HepG2 (cell line): ENCODE data around the gene MPST. TPM values are rescaled to one million over a fixed set of nuclear protein-coding genes. Genes with fewer than 3 reads are reported as not detected.

Experiments
- ATAC-seq: fragments of 200-7000 bp; cut with Tn5 transposase; 3 replicates; pipeline ENCODE4 v1.9.1; 2020; ENCODE audit warnings: mild to moderate bottlenecking, moderate library complexity
- BruUV-seq: library from RNA; stranded (reverse); fragments of 400-500 nt; replicated peaks from 2 replicates; lab custom pipeline; 2021; lab: Mats Ljungman, UMichigan
- CTCF ChIA-PET: fragments of 300-600 bp; formaldehyde crosslinking; extraction: SDS; loops from one replicate; lab custom pipeline; 2021; ENCODE audit warnings: low total read pairs, inconsistent platforms, low intra/inter-chr PET ratio; lab: Yijun Ruan, JAX
- POLR2A ChIA-PET: fragments of 350-600 bp; sonication (Branson Sonifier 250); formaldehyde crosslinking; loops from one replicate; lab custom pipeline; 2020; ENCODE audit warnings: antibody characterized with exemption, inconsistent platforms; lab: Yijun Ruan, JAX
- DNase-seq: peaks from one replicate; pipeline ENCODE4 v3.0.0-alpha.2; 2015; ENCODE audit warnings: low spot score
- FAIRE-seq: peaks from 3 replicates; lab custom pipeline; 2011; peaks lifted over from hg19 to GRCh38; lab: Jason Lieb, UNC
- H2AFZ ChIP-seq: one replicate; pipeline ENCODE4 v1.6.1; 2011; ENCODE audit warnings: low read length, inconsistent platforms
- H3K27ac ChIP-seq: fragments of 300-600 bp; 3 replicates; pipeline ENCODE4 v1.8.0; 2011; ENCODE audit warnings: mixed run types, mild to moderate bottlenecking, mixed read lengths, low read length, inconsistent platforms; ENCODE audit not compliant: insufficient read depth; ENCODE audit errors: extremely low read length
- H3K27me3 ChIP-seq, 2 experiments: fragments of 200-600 bp in 1 of 2; 2 replicates in 1 of 2; 3 replicates in 1 of 2; pipeline versions ENCODE4 v1.6.0 to v1.8.0; 2011; ENCODE audit warnings: low read length in 2 of 2, mild to moderate bottlenecking in 2 of 2, moderate library complexity in 2 of 2, inconsistent platforms in 1 of 2; ENCODE audit not compliant: insufficient read depth in 2 of 2, control insufficient read depth in 1 of 2
- H3K36me3 ChIP-seq, 2 experiments: fragments of 200-600 bp in 1 of 2; replicated peaks in 1 of 2; 2 replicates in 1 of 2; 3 replicates in 1 of 2; pipeline versions ENCODE4 v1.5.1 to v1.8.0; 2011; ENCODE audit warnings: low read length in 2 of 2, inconsistent platforms in 1 of 2; ENCODE audit not compliant: insufficient read depth in 2 of 2, control insufficient read depth in 1 of 2
- H3K4me1 ChIP-seq: 2 replicates; pipeline ENCODE4 v1.5.1; 2012; ENCODE audit warnings: low read length, inconsistent platforms; ENCODE audit not compliant: insufficient read depth
- H3K4me2 ChIP-seq: 2 replicates; pipeline ENCODE4 v1.6.0; 2011; ENCODE audit warnings: low read depth, low read length, inconsistent platforms
- H3K4me3 ChIP-seq, 3 experiments: fragments of 200-600 bp in 1 of 3; sonication (generic), shearing (Covaris generic) in 1 of 3; replicated peaks in 1 of 3; 2 replicates each; pipeline ENCODE4 v1.5.1; 2011 to 2016; ENCODE audit warnings: low read length in 3 of 3, inconsistent platforms in 2 of 3, low read depth in 2 of 3, mild to moderate bottlenecking in 2 of 3, control low read depth in 1 of 3, mixed read lengths in 1 of 3; ENCODE audit not compliant: insufficient read depth in 1 of 3
- H3K79me2 ChIP-seq: one replicate; pipeline ENCODE4 v1.6.1; 2011; ENCODE audit warnings: low read length, inconsistent platforms; ENCODE audit not compliant: insufficient read depth
- H3K9ac ChIP-seq: 2 replicates; pipeline ENCODE4 v1.6.0; 2011; ENCODE audit warnings: mild to moderate bottlenecking, low read depth, low read length, inconsistent platforms; ENCODE audit not compliant: insufficient read depth
- H3K9me3 ChIP-seq: 2 replicates; pipeline ENCODE4 v1.5.1; 2012; ENCODE audit warnings: mild to moderate bottlenecking, low read length
- H4K20me1 ChIP-seq: 2 replicates; pipeline ENCODE4 v1.6.0; 2011; ENCODE audit warnings: inconsistent platforms, mild to moderate bottlenecking, low read length, moderate library complexity; ENCODE audit not compliant: insufficient read depth
- AKAP8 ChIP-seq: sonication (generic); formaldehyde crosslinking; IDR thresholded peaks from 2 replicates; pipeline ENCODE4 v1.5.1; 2020; ENCODE audit warnings: mild to moderate bottlenecking, missing genetic modification reagents
- BHLHE40 ChIP-seq: IDR thresholded peaks from 2 replicates; pipeline ENCODE4 v1.6.1; 2011; ENCODE audit warnings: low read length, improper control_type of control experiment
- JUND ChIP-seq: sonication (generic); formaldehyde crosslinking; IDR thresholded peaks from 2 replicates; pipeline ENCODE4 v1.8.0; 2022; ENCODE audit warnings: mild to moderate bottlenecking, missing genetic modification reagents
- KDM5B ChIP-seq: sonication (generic); formaldehyde crosslinking; IDR thresholded peaks from 2 replicates; pipeline ENCODE4 v1.4.0; 2020; ENCODE audit warnings: missing genetic modification reagents, mild to moderate bottlenecking, borderline replicate concordance
- KLF12 ChIP-seq: sonication (generic); formaldehyde crosslinking; IDR thresholded peaks from 2 replicates; pipeline ENCODE4 v1.4.0; 2020; ENCODE audit warnings: missing genetic modification reagents, borderline replicate concordance
- NFIC ChIP-seq: IDR thresholded peaks from 2 replicates; pipeline ENCODE4 v1.6.1; 2012; ENCODE audit warnings: mild to moderate bottlenecking, low read length, inconsistent platforms
- NR2F6 ChIP-seq, 2 experiments: IDR thresholded peaks; 2 replicates each; pipeline ENCODE4 v1.6.1; 2016; ENCODE audit warnings: antibody characterized with exemption in 1 of 2, mild to moderate bottlenecking in 1 of 2
- PAXIP1 ChIP-seq: sonication (generic); formaldehyde crosslinking; conservative IDR thresholded peaks from 2 replicates; pipeline ENCODE4 v1.4.0; 2020; ENCODE audit warnings: mild to moderate bottlenecking, missing genetic modification reagents, moderate library complexity
- ZBTB44 ChIP-seq: sonication (generic); formaldehyde crosslinking; IDR thresholded peaks from 2 replicates; pipeline ENCODE4 v1.4.0; 2020; ENCODE audit warnings: missing genetic modification reagents
- ZNF839 ChIP-seq: sonication (generic); formaldehyde crosslinking; IDR thresholded peaks from 2 replicates; pipeline ENCODE4 v1.4.0; 2020; ENCODE audit warnings: missing genetic modification reagents, mild to moderate bottlenecking, borderline replicate concordance
- WGBS: methylation state at CpG from one replicate; pipeline ENCODE4 v1.1.6; 2017; ENCODE audit warnings: low lambda C conversion rate; 5-methylcytosine and 5-hydroxymethylcytosine counted together
- in situ Hi-C: cut with HindIII; loops from 2 replicates; pipeline ENCODE4 v1.10.0; 2017; ENCODE audit warnings: low pct_unique_long_range_greater_than_20kb; ENCODE audit not compliant: extremely low pct_ligation_motif_present
- intact Hi-C: fragments of 100-400 bp; cut with micrococcal nuclease; formaldehyde crosslinking; loops from one replicate; pipeline ENCODE4 v1.10.0; 2022; ENCODE audit not compliant: unreplicated experiment
- polyA plus RNA-seq, 8 experiments: library from polyadenylated mRNA; depleted of rRNA in 3 of 8; stranded (reverse) in 7 of 8; unstranded in 1 of 8; fragments of >200 nt; fragmentation: Illumina TruSeq in 4 of 8; extraction: Trizol in 4 of 8; gene quantifications; 2 replicates each; pipeline versions ENCODE4 v1.2.1 to v1.2.3, GENCODE V29; 2011 to 2016; ENCODE audit warnings: low read depth in 4 of 8, missing spikeins in 1 of 8, mixed read lengths in 1 of 8; ENCODE audit not compliant: insufficient read depth in 1 of 8
- total RNA-seq, 5 experiments: library from RNA; depleted of rRNA; stranded (reverse); fragments of >200 nt; fragmentation: Illumina TruSeq; extraction: Trizol; gene quantifications; 2 replicates each; pipeline ENCODE4 v1.2.3, GENCODE V29; 2016; ENCODE audit warnings: low read depth in 1 of 5
- TF ChIP-seq, protein P1 (sequence below): sonication (generic); formaldehyde crosslinking; IDR thresholded peaks from 2 replicates; pipeline ENCODE4 v1.8.1; 2023; ENCODE audit warnings: mild to moderate bottlenecking, moderate library complexity, missing genetic modification reagents

The MPST gene
- total and polyA plus RNA-seq, 2 of the 13 experiments (the other 11 are each of a cell fraction or from before 2014, with no cell fraction given), result 133 to 141 TPM

GRCh38 chr22:37022483-37023337 lies 3.2 kb downstream of the MPST start:
- Histone ChIP-seq H4K20me1 (peaks cover 6% of the 10 kb centered on the region; the same call in 1 of the 2 replicates), H2AFZ (no peak overlapping the region), H3K4me1 (peaks cover 79% of the 10 kb centered on the region), H3K9me3 (no peaks in the 10 kb centered on the region), H3K27me3 (no peaks in the 10 kb centered on the region; a peak in 1 of 5 replicates), H3K4me2 (peak overlapping the region; percentile 57), H3K79me2 (peaks cover 64% of the 10 kb centered on the region), H3K9ac (peak overlapping the region; percentile 40), H3K36me3 (peaks cover 13 to 33% of the 10 kb centered on the region in 2 experiments; a peak in 4 of 5 replicates), H3K27ac (peak overlapping the region; percentile 54), H3K4me3 (peak overlapping the region in 1 of 3 experiments; percentile 26; a peak in 1 of 6 replicates)
- BruUV-seq, result no TSS peak
- FAIRE-seq (no peak), ATAC-seq (peak; percentile 6; the same call in 2 of the 3 replicates), DNase-seq (no peak)
- intact Hi-C loops, result loop anchor here (5.0 kb wide), 1 partner anchor 35 kb away; no protein-coding TSS in a partner anchor
- ChIA-PET CTCF (interaction anchor here (1.0 kb wide), 1 partner anchor 21 kb away, joined by 4 read pairs; no protein-coding TSS in a partner anchor), POLR2A (interaction anchor here (1.3 to 11.6 kb wide), 3 partner anchors 8 to 22 kb away, joined by 5 to 383 read pairs (median 37); no protein-coding TSS in a partner anchor)
- 75% methylated on average over 11 of the region's 16 CpGs for WGBS
- in situ Hi-C loops, result no loop called here
- no peak for TF ChIP-seq PAXIP1
- no peak for TF ChIP-seq JUND (CRISPR knock-in tag)
- 0 out of 2 replicates have a peak, but pooled peaks have one; percentile 40 for TF ChIP-seq AKAP8 (CRISPR knock-in tag)
- TF ChIP-seq ZBTB44 (CRISPR knock-in tag), result no peak
- no peak for TF ChIP-seq ZNF839 (CRISPR knock-in tag)
- no peak for TF ChIP-seq BHLHE40
- TF ChIP-seq, protein P1, sequence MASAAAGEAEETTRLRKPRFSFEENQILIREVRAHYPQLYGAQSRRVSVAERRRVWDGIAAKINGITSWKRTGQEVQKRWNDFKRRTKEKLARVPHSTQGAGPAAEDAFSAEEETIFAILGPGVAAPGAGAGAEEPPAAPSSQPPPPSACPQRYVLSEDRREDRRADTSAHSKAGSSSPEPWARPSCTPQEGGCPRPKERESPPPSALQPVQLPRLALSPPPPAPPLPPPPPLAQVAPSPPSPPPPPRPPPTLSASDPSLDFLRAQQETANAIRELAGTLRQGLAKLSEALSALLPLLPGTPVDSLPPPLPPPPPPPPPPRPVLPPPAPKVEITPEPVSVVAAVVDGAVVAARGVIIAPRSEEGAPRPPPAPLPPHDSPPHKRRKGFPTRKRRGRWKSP (CRISPR knock-in tag), result no peak
- TF ChIP-seq NFIC, result no peak
- TF ChIP-seq NR2F6 (IDR thresholded peaks at IDR 0.05), result no peak
- TF ChIP-seq NR2F6 (CRISPR knock-in tag; IDR thresholded peaks at IDR 0.05), result no peak
- TF ChIP-seq KDM5B (CRISPR knock-in tag), result no peak; the same call in 1 of the 2 replicates
- no peak for TF ChIP-seq KLF12 (CRISPR knock-in tag)
